ENCODE results near the gene KRT7.
"Not testable (repeated sequence)": the region's sequence is repeated elsewhere in the genome, so short reads cannot be mapped to it uniquely, and the experiment has no call there.

Gene KRT7

GRCh38 chr12:52285851-52286530 lies 52.9 kb downstream of the KRT7 start:
- Histone ChIP-seq H3K27me3 (ENCODE audit: insufficient read depth, low read length) (no peaks in the 10 kb centered on the region), H3K9me3 (ENCODE audit: insufficient read depth, low read depth, low read length) (no peaks in the 10 kb centered on the region), H3K36me3 (ENCODE audit: insufficient read depth, low read depth, low read length) (no peaks in the 10 kb centered on the region), H3K4me1 (ENCODE audit: insufficient read depth, low read length) (no peaks in the 10 kb centered on the region), H3K27ac (ENCODE audit: low read length) (no peak overlapping the region), H3K9ac (ENCODE audit: low read depth, low read length) (no peak overlapping the region), H3K4me3 (ENCODE audit: low read length) (no peak overlapping the region)

DNA sequence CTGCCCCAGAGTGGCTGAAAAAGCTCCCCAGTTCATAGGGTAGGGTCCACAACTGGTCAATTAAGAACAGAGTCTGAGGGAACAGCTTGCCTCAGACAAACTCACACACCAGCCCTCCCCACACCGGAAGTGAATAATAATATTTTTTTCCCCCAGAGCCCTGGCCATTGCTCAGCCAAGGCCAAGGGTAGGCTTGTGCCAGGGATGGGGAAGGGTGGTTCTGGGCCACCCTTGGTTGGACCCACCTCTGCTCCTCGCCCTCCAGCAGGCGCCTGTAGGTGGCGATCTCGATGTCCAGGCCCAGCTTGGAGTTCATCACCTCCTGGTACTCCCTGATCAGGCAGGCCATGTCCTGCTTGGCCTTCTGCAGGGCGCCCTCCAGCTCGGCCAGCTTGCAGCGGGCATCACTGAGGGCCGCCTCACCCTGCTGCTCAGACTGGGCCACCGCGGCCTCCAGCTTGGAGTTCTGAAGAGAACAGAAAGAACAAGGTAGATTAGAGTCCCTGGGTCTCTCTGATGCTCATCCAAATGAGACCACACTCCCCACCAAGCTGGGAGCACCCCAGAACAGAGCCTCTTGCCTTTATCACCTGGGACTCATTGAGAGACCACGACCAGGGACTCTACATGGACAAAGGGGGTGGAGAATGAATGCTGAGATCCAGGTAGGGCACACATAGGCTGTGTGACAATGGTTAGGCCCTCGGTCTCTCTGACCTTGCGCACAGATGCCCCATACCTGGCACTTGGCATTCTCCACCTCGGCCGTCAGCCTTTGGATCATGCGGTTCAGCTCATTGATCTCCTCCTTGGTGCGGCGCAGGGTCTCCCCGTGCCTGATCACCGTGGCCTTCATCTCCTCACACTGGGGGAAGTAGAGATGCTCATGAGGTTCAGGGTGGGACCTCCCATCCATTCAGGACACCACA lies 54.1 kb downstream of the KRT7 start:
- not testable (repeated sequence) for H3K4me1 ChIP-seq (ENCODE audit: insufficient read depth, low read length); H3K36me3 ChIP-seq (ENCODE audit: insufficient read depth, low read depth, low read length); H3K27ac ChIP-seq (ENCODE audit: low read length); H3K27me3 ChIP-seq (ENCODE audit: insufficient read depth, low read length); H3K9me3 ChIP-seq (ENCODE audit: insufficient read depth, low read depth, low read length); H3K9ac ChIP-seq (ENCODE audit: low read depth, low read length); H3K4me3 ChIP-seq (ENCODE audit: low read length)

DNA sequence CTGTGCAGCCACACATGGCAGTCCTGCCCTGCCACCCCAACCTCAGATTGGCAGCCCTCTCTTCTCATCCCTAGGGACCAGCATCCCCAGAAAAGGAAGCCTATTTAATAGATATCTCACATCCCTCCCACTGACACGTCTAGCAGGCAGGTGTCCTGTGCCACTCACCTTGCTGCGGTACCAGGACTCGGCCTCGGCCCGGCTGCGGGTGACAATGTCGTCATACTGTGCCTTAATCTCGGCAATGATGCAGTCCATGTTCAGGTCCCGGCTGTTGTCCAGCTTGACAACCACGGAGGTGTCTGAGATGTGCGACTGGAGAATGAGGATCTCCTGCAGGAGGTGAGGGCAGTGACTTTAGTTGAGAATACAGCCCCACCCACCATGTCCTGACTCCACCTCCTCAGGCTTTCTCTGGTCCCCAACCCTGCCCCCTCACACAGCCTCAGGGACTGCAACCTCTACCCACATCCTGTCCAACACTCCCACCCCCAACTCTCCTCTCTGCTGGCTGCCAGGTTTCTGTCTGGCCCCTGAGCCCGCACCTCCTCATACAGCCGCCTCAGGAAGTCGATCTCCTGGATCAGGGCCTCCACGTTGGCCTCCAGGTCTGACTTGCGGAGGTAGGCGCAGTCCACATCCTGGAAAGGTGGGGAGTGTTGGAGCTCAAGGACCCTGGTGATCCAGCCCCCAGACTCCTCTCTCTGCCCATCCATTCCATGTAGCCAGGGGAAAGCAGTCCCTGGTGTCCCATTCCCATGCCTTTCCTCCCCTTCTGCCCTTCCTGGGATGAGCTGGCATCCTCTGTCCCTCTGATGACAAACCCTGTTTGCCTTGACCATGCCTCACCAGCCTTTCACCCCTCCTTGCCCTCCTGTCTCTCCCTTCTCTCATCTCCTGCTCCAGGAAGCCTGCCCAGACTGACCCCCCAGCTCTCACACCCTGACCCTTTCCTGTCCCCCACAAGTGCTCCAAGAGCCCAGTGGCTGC lies 55.1 kb downstream of the KRT7 start:
- H3K9me3 ChIP-seq (ENCODE audit: insufficient read depth, low read depth, low read length); H3K27me3 ChIP-seq (ENCODE audit: insufficient read depth, low read length); H3K9ac ChIP-seq (ENCODE audit: low read depth, low read length); H3K4me3 ChIP-seq (ENCODE audit: low read length); H3K27ac ChIP-seq (ENCODE audit: low read length); H3K36me3 ChIP-seq (ENCODE audit: insufficient read depth, low read depth, low read length); H3K4me1 ChIP-seq (ENCODE audit: insufficient read depth, low read length): not testable (repeated sequence)

DNA sequence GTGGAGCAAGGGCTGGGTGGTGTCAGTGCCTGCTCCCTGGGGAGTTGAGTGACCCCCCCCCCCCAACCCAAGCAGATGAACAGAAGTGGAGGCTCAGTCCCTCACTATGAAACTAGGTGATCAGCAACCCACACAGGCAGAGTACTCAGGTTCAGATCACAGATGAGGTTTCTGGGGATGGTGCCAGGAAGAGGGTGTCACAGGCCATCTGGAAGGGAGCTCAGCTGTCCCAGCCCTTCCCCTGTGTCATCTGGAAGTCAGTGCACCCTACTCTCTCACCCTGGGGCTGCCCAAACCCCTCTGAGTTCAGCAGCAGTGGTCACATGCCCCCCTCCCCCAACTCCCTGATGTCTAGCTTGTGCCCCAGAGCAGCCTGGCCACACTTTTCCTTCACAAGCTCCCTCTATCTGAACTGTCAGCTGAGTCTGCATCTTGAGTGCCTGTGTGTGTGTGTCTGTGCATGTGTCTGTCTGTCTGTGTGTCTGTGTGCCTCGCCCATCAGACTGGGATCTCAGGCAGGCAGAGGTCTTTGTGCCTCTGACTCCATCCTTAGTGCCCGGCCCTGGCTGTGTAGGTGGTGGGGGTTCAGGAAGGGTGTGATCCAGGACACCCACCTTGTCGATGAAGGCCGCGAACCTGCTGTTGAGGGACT lies 57.6 kb downstream of the KRT7 start:
- H3K27me3 ChIP-seq (ENCODE audit: insufficient read depth, low read length); H3K9me3 ChIP-seq (ENCODE audit: insufficient read depth, low read depth, low read length); H3K4me1 ChIP-seq (ENCODE audit: insufficient read depth, low read length); H3K4me3 ChIP-seq (ENCODE audit: low read length); H3K36me3 ChIP-seq (ENCODE audit: insufficient read depth, low read depth, low read length); H3K27ac ChIP-seq (ENCODE audit: low read length); H3K9ac ChIP-seq (ENCODE audit: low read depth, low read length): not testable (repeated sequence)

DNA sequence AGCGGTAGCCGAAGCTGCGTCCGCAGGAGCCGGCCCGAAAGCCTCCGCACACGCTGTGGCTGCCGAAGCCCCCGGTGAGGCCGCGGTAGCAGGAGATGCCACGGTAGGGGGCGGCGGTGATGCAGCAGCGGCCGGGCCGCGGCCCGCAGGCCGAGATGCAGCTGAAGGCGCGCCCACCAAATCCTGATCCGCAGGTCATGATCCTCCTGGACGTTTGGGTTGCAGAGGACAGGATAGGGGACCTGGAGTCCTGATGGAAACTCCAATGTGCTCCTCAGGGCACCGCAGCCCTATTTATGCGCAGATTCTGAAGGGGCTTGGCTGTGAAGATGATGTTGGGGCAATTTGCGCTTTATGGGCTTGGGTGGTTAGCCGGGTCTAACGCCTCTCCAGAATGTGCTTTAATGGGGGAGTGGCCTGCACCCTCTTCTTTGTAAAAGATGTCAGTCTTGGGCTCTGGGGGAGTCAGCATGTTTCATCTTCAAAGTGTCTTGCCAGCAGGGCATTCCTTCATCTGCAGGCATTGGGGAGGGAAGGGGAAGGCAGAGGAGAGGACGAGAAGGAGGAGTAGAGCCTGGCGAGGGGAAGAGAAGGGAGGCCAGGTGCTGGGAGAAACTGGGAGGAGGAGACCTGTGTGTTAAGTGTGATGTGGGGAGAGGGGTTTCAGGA lies 58.4 kb downstream of the KRT7 start, which contains the start of gene KRT81:
Gene KRT81, minus strand, starts transcription at position 268 of the 669 bp plus-strand sequence. Its CDS starts 69 bp downstream, at position 199.
- Histone ChIP-seq H3K9ac (ENCODE audit: low read depth, low read length) (no peak within 1 kb of the TSS), H3K4me3 (ENCODE audit: low read length) (no peak within 1 kb of the TSS), H3K27me3 (ENCODE audit: insufficient read depth, low read length) (peaks cover 9% of the 10 kb centered on the region), H3K36me3 (ENCODE audit: insufficient read depth, low read depth, low read length) (no peaks in the 10 kb centered on the region), H3K9me3 (ENCODE audit: insufficient read depth, low read depth, low read length) (no peaks in the 10 kb centered on the region), H3K27ac (ENCODE audit: low read length) (no peak within 1 kb of the TSS), H3K4me1 (ENCODE audit: insufficient read depth, low read length) (no peaks in the 10 kb centered on the region)

DNA sequence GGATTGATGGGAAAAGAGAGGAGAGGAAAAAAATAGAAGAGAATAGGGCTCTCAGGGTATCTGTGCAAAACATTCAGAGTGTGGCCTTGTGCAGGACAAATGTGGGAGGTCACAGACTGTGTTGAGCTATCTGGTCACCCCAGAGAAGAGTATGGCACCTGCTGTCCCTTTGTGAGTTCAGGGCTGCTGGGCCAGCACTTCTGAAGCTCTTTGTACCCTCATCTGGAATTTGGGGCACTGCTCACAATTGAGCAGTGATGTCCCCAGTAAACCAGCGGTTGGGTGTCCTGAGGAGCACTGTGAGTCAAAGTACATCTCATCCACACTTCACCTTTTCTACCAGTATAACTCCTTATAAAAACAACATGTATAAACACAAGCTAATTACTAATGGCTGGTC lies 60.9 kb downstream of the KRT7 start:
- H3K9me3 ChIP-seq (ENCODE audit: insufficient read depth, low read depth, low read length) = no peaks in the 10 kb centered on the region
- no peak overlapping the region for H3K27ac ChIP-seq (ENCODE audit: low read length)
- H3K36me3 ChIP-seq (ENCODE audit: insufficient read depth, low read depth, low read length) = no peaks in the 10 kb centered on the region
- H3K9ac ChIP-seq (ENCODE audit: low read depth, low read length) = no peak overlapping the region
- H3K4me1 ChIP-seq (ENCODE audit: insufficient read depth, low read length) = no peaks in the 10 kb centered on the region
- no peak overlapping the region for H3K4me3 ChIP-seq (ENCODE audit: low read length)
- peaks cover 27% of the 10 kb centered on the region for H3K27me3 ChIP-seq (ENCODE audit: insufficient read depth, low read length)

DNA sequence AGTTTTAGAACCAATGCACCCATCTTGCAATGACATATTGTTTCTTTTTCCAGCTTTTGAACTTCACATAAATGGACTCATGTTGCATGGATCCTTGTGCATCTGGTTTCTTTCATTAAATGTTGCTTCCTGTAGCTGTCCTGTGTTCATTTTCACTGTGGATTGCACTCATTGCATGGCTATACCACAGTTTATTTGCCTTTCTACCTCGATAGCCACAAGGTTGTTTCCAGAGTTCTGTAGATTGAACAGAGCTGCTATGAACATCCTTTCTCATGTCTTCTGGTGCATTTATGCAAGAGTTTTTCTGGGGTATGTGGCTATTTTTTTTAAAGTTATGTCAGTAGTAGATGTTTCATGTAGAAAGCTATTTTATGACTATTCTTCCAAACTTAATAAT lies 61.8 kb downstream of the KRT7 start:
- no peak overlapping the region for H3K27ac ChIP-seq (ENCODE audit: low read length)
- H3K4me3 ChIP-seq (ENCODE audit: low read length) = no peak overlapping the region
- no peaks in the 10 kb centered on the region for H3K4me1 ChIP-seq (ENCODE audit: insufficient read depth, low read length)
- H3K9ac ChIP-seq (ENCODE audit: low read depth, low read length) = no peak overlapping the region
- peaks cover 27% of the 10 kb centered on the region for H3K27me3 ChIP-seq (ENCODE audit: insufficient read depth, low read length)
- H3K9me3 ChIP-seq (ENCODE audit: insufficient read depth, low read depth, low read length) = no peaks in the 10 kb centered on the region
- no peaks in the 10 kb centered on the region for H3K36me3 ChIP-seq (ENCODE audit: insufficient read depth, low read depth, low read length)

GRCh38 chr12:52295663-52296062 lies 62.6 kb downstream of the KRT7 start:
- no peak overlapping the region for H3K9ac ChIP-seq (ENCODE audit: low read depth, low read length)
- no peak overlapping the region for H3K27ac ChIP-seq (ENCODE audit: low read length)
- H3K4me1 ChIP-seq (ENCODE audit: insufficient read depth, low read length) = no peaks in the 10 kb centered on the region
- H3K9me3 ChIP-seq (ENCODE audit: insufficient read depth, low read depth, low read length) = no peaks in the 10 kb centered on the region
- H3K27me3 ChIP-seq (ENCODE audit: insufficient read depth, low read length) = peaks cover 27% of the 10 kb centered on the region
- no peak overlapping the region for H3K4me3 ChIP-seq (ENCODE audit: low read length)
- H3K36me3 ChIP-seq (ENCODE audit: insufficient read depth, low read depth, low read length) = no peaks in the 10 kb centered on the region

- Histone ChIP-seq H3K9me3 (ENCODE audit: insufficient read depth, low read depth, low read length) (no peaks in the 10 kb centered on the region), H3K4me3 (ENCODE audit: low read length) (no peak overlapping the region), H3K27ac (ENCODE audit: low read length) (no peak overlapping the region), H3K4me1 (ENCODE audit: insufficient read depth, low read length) (no peaks in the 10 kb centered on the region), H3K9ac (ENCODE audit: low read depth, low read length) (no peak overlapping the region; the same call in 1 of the 2 replicates), H3K27me3 (ENCODE audit: insufficient read depth, low read length) (peaks cover 23% of the 10 kb centered on the region), H3K36me3 (ENCODE audit: insufficient read depth, low read depth, low read length) (no peaks in the 10 kb centered on the region)
These were observed 63.7 kb downstream of the KRT7 start for GRCh38 chr12:52296572-52297215.
